Muscle layer of colon (tissue), 2 donors: ENCODE measurements around the gene ZNF367.

ENCODE experiments used
- H3K27ac ChIP-seq: one replicate; pipeline ENCODE4 v1.7.0; 2013; ENCODE audit warnings: low read depth, mild to moderate bottlenecking, low read length, moderate library complexity
- H3K27me3 ChIP-seq, 2 donors: one replicate each; pipeline ENCODE4 v1.7.0; 2013; ENCODE audit warnings: low read length in 2 of 2, mild to moderate bottlenecking in 2 of 2; ENCODE audit not compliant: insufficient read depth in 2 of 2, control insufficient read depth in 1 of 2
- H3K36me3 ChIP-seq: one replicate; pipeline ENCODE4 v1.7.0; 2013; ENCODE audit warnings: mild to moderate bottlenecking, low read length; ENCODE audit not compliant: insufficient read depth
- H3K4me1 ChIP-seq: one replicate; pipeline ENCODE4 v1.7.0; 2013; ENCODE audit warnings: mild to moderate bottlenecking, low read length; ENCODE audit not compliant: insufficient read depth
- H3K4me3 ChIP-seq, 2 donors: one replicate each; pipeline ENCODE4 v1.7.0; 2013; ENCODE audit warnings: low read length in 2 of 2, low read depth in 1 of 2, mild to moderate bottlenecking in 1 of 2, moderate library complexity in 1 of 2
- H3K9ac ChIP-seq: one replicate; pipeline ENCODE4 v1.7.0; 2013; ENCODE audit warnings: low read length
- H3K9me3 ChIP-seq: one replicate; pipeline ENCODE4 v1.7.0; 2013; ENCODE audit warnings: mild to moderate bottlenecking, low read length
- donor health status: abdominal sarcoma.
- donor health status: Adenocarcinoma of cecum.

ZNF367 gene

GRCh38 chr9:96436063-96436455 lies 17.9 kb upstream of the ZNF367 start:
- Histone ChIP-seq H3K9ac (no peak overlapping the region), H3K4me1 (no peaks in the 10 kb centered on the region), H3K4me3 (no peak overlapping the region), H3K27me3 (no peaks in the 10 kb centered on the region), H3K27ac (no peak overlapping the region), H3K9me3 (no peaks in the 10 kb centered on the region), H3K36me3 (no peaks in the 10 kb centered on the region)

- H3K36me3 ChIP-seq: no peaks in the 10 kb centered on the region
- H3K27ac ChIP-seq: no peak overlapping the region
- no peaks in the 10 kb centered on the region for H3K27me3 ChIP-seq
- no peaks in the 10 kb centered on the region for H3K9me3 ChIP-seq
- H3K4me3 ChIP-seq: no peak overlapping the region
- no peaks in the 10 kb centered on the region for H3K4me1 ChIP-seq
- H3K9ac ChIP-seq: no peak overlapping the region
Observed at GRCh38 chr9:96435345-96435744, 17.2 kb upstream of the ZNF367 start.

- Histone ChIP-seq H3K36me3 (no peaks in the 10 kb centered on the region), H3K9ac (no peak overlapping the region), H3K4me1 (no peaks in the 10 kb centered on the region), H3K27me3 (no peaks in the 10 kb centered on the region), H3K4me3 (no peak overlapping the region), H3K27ac (no peak overlapping the region), H3K9me3 (no peaks in the 10 kb centered on the region)
Observed at GRCh38 chr9:96430377-96430776, 12.2 kb upstream of the ZNF367 start.

- Histone ChIP-seq H3K9me3 (no peaks in the 10 kb centered on the region), H3K27ac (no peak overlapping the region), H3K27me3 (no peaks in the 10 kb centered on the region)
Observed at GRCh38 chr9:96429732-96430131, 11.6 kb upstream of the ZNF367 start.

GRCh38 chr9:96425500-96426169 lies 7.5 kb upstream of the ZNF367 start:
- no peak overlapping the region for H3K9ac ChIP-seq
- H3K36me3 ChIP-seq: no peaks in the 10 kb centered on the region
- H3K27me3 ChIP-seq: no peaks in the 10 kb centered on the region
- H3K4me1 ChIP-seq: peaks cover 5% of the 10 kb centered on the region
- H3K27ac ChIP-seq: no peak overlapping the region
- H3K4me3 ChIP-seq: no peak overlapping the region
- H3K9me3 ChIP-seq: no peaks in the 10 kb centered on the region

More at GRCh38 chr9:96429732-96430131, 11.6 kb upstream of the ZNF367 start:
- no peak overlapping the region for H3K9ac ChIP-seq
- no peak overlapping the region for H3K4me3 ChIP-seq
- no peaks in the 10 kb centered on the region for H3K4me1 ChIP-seq
- no peaks in the 10 kb centered on the region for H3K36me3 ChIP-seq

- no peak overlapping the region for H3K4me3 ChIP-seq
- H3K4me1 ChIP-seq: peaks cover 19% of the 10 kb centered on the region
- H3K27me3 ChIP-seq: no peaks in the 10 kb centered on the region
- H3K27ac ChIP-seq: no peak overlapping the region
- H3K36me3 ChIP-seq: no peaks in the 10 kb centered on the region
- H3K9ac ChIP-seq: no peak overlapping the region
- H3K9me3 ChIP-seq: no peaks in the 10 kb centered on the region
Observed at GRCh38 chr9:96423985-96424336, 5.8 kb upstream of the ZNF367 start.

- H3K4me3 ChIP-seq: no peak overlapping the region
- no peak overlapping the region for H3K27ac ChIP-seq
- no peaks in the 10 kb centered on the region for H3K9me3 ChIP-seq
- H3K36me3 ChIP-seq: no peaks in the 10 kb centered on the region
- peaks cover 19% of the 10 kb centered on the region for H3K4me1 ChIP-seq
- no peaks in the 10 kb centered on the region for H3K27me3 ChIP-seq
- H3K9ac ChIP-seq: no peak overlapping the region
Observed at GRCh38 chr9:96423322-96423984, 5.3 kb upstream of the ZNF367 start.

GRCh38 chr9:96420468-96421219 lies 2.5 kb upstream of the ZNF367 start:
- Histone ChIP-seq H3K9ac (no peak overlapping the region), H3K9me3 (no peaks in the 10 kb centered on the region), H3K27ac (no peak overlapping the region), H3K4me3 (no peak overlapping the region), H3K4me1 (peaks cover 25% of the 10 kb centered on the region), H3K27me3 (no peaks in the 10 kb centered on the region), H3K36me3 (no peaks in the 10 kb centered on the region)

- H3K4me1 ChIP-seq: peaks cover 25% of the 10 kb centered on the region
- no peaks in the 10 kb centered on the region for H3K9me3 ChIP-seq
- peak overlapping the region; percentile 66 to 75 for H3K4me3 ChIP-seq
- no peaks in the 10 kb centered on the region for H3K27me3 ChIP-seq
- no peaks in the 10 kb centered on the region for H3K36me3 ChIP-seq
- peak overlapping the region; percentile 92 for H3K27ac ChIP-seq
- H3K9ac ChIP-seq: peak overlapping the region; percentile 74
Observed at GRCh38 chr9:96419691-96419969, 1.5 kb upstream of the ZNF367 start.

- Histone ChIP-seq H3K4me1 (peaks cover 25% of the 10 kb centered on the region), H3K4me3 (peak overlapping the region; percentile 66 to 75), H3K27ac (peak overlapping the region; percentile 92)
Observed at GRCh38 chr9:96418920-96419690, 935 bp upstream of the ZNF367 start.

GRCh38 chr9:96417661-96418082 lies 498 bp downstream of the ZNF367 start:
- peak overlapping the region; percentile 64 to 97 for H3K4me3 ChIP-seq
- no peaks in the 10 kb centered on the region for H3K36me3 ChIP-seq
- H3K27me3 ChIP-seq: no peaks in the 10 kb centered on the region
- peak overlapping the region; percentile 58 for H3K27ac ChIP-seq
- no peak overlapping the region for H3K9ac ChIP-seq
- peaks cover 25% of the 10 kb centered on the region for H3K4me1 ChIP-seq
- no peaks in the 10 kb centered on the region for H3K9me3 ChIP-seq

More at GRCh38 chr9:96418920-96419690, 935 bp upstream of the ZNF367 start:
- Histone ChIP-seq H3K27me3 (no peaks in the 10 kb centered on the region), H3K9me3 (no peaks in the 10 kb centered on the region), H3K36me3 (no peaks in the 10 kb centered on the region), H3K9ac (peak overlapping the region; percentile 74)
